ENCODE results near the gene ATP8B3.

Gene ATP8B3

DNA sequence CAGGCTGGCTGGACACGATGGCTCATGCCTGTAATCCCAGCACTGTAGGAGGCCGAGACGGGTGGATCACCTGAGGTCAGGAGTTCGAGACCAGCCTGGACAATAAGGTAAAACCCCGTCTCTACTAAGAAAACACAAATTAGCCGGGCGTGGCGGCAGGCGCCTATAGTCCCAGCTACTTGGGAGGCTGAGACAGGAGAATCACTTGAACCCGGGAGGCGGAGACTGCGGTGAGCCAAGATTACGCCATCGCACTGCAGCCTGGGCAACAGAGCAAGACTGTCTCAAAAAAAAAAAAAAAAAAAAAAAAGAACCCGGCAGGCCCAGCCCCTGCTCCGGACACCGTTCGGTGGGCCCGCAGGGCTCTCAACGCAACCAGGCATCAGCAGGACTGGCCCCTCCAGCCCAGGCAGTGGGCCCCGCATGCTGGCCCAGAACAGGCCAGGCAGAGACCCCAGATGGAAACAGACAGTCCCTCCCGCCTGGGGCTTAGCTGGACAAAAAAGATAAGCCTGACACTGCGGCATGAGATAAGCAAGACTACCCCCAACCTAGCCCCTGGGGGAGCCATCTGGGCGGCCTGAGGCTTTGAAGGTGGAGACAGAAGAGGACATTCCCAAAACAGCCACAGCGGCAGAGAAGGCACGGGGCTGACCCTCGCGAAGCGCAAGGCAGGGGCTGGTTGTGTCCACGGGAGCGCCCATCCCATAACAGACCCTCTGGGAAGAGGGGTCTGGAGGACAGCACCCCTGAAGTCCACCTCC, 24.6 kb upstream of the ATP8B3 start:
- DNase-seq = no peak

DNA sequence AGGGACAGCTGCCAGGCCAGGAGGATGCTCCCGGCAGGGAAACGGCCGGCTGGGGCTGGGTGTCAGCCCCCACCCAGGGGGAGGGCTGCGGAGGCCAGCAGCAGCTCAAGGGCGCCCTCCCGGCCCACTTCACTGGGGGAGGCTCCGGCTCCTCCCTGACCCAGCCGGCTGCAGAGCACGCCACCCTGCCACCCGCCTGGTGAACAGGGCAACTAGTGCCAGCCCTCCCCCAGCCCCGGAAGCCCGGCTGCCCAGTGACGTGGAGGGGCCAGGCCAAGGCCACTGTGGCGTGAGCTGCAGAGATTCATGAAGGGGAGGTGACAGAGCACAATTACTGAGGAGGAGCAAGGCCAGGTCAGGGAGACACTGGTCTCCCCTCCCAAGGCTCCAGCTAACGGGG, 21.5 kb upstream of the ATP8B3 start:
- DNase-seq = no peak

DNA sequence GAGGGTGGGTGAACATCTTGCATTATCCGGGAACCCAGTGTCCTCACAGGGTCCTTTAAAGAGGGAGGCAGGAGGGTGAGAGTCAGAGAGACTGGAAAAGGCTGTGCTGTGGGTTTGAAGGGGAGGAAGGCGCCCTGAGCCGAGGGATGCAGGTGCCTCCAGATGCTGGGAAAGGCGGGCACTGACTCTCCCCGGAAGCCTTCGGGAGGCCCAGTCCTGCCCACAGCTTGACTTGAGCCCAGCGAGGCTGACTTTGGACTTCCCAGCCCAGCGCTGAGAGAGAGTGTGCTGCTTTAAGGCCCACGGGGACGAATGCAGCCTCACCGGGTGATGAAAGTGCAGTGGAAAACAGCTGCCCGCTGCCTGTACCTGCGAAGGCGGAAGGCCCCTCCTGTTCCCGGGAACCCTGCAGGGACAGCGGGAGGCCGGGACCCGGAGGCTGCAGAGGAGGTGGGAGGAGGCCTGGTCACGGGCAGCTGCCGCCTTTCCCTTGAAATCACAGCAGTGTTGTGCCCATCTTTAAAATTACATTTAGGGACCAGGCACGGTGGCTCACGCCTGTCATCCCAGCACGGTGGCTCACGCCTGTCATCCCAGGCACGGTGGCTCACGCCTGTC, 20.1 kb upstream of the ATP8B3 start:
- no peak for DNase-seq

DNA sequence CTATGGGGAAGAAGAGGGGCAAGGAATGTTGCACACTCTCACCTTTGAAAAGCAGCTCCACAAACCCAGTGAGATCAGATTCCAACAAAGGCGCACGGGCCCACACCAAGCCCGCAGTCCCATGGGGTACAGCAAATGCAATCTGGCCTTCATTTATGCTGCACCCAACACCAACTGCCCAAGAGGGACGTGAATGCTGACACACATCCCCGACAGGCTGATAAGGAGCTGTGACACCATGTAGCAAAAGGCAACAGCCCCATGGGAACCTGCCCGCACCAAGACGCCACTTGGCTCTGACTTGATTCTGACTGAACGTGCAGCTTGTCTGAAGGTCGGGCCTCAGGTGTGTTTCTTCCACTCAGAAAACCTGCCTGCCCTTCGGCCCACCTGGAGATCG, 18.9 kb upstream of the ATP8B3 start:
- no peak for DNase-seq

GRCh38 chr19:1830568-1830967, 18.5 kb upstream of the ATP8B3 start:
- DNase-seq = no peak

GRCh38 chr19:1829958-1830357, 17.9 kb upstream of the ATP8B3 start:
- DNase-seq = no peak

- DNase-seq = no peak
These were observed 16.5 kb upstream of the ATP8B3 start for GRCh38 chr19:1828279-1829238.

GRCh38 chr19:1827566-1828278, 15.6 kb upstream of the ATP8B3 start:
- no peak for DNase-seq

GRCh38 chr19:1826557-1827521, 14.8 kb upstream of the ATP8B3 start:
- DNase-seq = no peak

- DNase-seq = peak; percentile 67
These were observed 14.0 kb upstream of the ATP8B3 start for GRCh38 chr19:1825909-1826556.

- DNase-seq = no peak
These were observed 12.2 kb upstream of the ATP8B3 start for GRCh38 chr19:1824252-1824622.

DNA sequence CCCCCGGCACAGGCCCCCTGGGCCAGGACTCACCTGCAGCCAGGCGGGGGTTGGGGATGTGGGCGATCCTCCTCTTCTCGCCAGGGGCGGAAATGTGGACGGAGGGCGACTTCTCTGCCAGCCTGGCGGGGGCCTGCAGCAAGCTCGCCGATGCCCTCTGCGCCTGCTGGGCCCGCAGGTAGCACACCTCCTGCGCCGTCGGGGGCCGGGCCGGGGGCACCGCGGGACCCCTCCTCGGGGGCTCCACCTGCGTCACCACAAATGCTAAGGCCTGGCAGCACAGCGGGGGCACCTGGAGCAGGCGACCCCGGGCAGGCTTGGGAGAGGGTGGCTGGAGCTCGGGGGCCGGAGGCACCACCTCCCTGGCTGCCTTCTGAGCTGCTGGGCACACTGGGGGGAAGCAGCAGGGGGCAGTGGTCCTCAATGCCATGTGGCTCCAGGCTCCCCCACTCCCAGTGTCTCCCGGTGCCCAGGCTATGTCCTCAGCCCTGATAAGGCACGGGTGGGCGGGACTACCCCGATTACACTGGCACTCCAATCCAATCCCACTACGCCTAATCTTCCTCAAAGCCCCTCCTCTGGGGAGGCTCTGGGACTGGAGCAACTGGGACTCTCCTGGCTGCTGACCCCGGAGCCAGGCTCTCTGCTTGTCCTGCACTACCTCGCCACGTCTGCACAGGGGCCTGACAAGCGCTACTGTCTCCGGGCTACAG, 11.6 kb upstream of the ATP8B3 start:
- no peak for DNase-seq

- no peak for DNase-seq
These were observed 10.9 kb upstream of the ATP8B3 start for GRCh38 chr19:1823020-1823419.

DNA sequence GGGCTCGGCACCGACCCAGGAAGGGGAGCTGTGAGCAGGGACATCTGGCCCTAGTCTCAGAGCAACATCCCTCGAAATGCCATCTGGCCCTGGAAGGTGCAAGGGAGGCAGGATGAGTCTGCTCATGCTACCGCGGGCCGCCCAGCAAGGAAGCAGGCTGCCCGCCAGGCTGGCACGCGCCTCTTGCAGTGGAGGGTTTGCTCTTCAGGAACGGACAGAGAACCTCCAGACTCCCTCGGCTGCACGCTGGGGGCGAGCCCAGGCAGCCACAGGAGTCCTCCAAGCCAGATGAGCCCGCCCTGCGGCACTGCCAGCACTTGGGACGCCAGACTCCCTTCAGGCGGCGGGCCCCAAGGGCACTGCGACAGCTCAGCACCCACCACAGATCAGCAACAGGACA, 10.1 kb upstream of the ATP8B3 start:
- DNase-seq = no peak

GRCh38 chr19:1819341-1820255, 7.5 kb upstream of the ATP8B3 start:
- DNase-seq = no peak

DNA sequence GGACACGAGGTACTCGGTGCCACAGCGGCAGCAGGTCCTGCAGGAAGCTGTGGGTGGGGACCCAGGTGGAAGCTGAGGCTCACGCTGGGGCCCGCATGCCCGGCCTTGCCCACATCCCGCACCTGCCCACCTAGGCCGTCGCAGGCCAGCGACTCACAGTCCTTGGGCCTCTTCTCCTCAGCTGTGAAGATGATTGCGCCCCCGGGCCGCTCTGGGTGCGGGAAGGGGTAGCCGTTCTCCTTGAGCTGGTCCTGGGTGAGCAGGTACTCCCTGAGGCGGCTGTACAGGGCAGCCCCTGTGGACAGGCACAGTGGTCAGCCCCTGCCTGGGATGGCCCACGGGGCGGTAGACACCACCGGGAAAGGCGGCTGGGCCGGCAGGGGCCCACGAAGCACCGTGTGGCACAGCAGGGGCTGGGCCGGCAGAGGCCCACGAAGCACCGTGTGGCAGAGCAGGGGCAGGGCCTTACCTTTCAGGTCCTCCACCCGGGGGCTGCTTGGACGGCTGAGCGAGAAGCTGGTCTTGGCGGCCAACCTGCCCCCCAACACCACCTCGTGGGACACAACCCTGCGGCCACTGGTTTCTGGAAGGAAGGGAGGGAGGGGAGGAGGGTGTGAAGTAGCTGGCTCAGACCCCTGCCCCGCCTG, 6.6 kb upstream of the ATP8B3 start:
- no peak for DNase-seq

DNA sequence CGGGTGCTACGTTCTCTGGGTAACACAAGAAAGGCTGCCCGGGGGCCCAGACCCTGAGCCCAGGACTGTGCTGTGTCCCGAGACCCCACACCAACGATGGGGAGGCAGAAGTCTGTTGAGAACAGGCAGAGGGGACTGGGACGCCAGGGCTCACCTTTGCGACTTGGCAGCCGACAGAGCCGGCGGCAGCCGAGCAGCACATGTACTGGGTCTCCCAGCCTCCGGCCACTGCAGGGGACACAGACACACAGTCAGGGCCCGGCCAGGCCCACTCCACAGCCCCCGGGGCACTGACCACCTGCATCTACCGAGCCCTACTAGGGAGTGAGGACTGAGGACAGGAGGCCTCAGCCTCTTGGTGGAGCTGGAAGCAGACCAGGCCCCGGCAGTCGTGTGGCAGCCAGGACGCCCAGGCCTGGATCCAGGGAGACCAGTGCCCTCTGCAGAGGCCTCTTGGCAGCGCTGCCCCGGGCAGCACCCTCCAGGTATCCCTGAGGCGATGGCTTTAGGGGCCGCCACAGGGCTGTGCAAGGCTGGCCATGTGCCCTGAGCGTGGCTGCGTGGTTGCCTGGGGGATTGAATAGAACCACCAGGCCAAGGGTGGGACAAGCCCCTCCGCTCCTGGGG, 5.6 kb upstream of the ATP8B3 start:
- no peak for DNase-seq

DNA sequence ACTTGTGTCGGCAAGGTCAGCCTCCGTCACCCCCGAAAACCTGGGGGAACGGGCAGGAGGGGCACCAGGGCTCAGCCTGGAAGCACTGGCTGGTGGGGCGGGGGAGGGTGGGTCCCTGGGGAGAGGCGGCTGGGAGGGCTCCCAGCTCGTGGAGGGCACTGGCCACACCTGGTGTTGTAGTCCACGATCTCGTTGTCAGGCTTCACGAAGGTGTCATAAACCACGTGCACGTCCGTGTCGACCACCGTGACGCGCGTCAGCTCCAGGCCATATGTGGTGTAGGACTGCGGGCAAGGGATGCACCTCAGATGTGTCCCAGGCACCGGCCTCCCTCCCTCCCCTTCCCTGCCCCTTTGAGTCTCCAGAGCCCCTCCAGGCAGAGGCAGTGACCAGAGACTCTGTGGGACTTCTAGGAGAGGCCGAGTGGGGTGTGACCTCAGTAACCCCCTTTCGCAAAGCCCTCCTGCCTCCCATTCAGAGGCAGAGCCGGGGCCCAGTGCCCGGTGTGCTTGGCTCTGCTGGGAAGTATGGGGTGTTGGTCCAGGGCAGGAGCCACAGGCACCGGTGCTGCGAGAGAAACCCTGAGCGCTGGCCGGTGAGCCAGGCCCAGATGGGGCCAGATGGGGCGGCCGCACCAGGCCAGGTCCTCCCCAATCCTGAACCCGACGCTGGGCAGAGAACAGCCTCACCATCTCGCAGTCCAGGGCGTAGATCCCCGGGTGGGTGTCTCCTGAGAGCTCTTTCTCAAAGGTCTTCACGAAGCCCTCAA, 4.6 kb upstream of the ATP8B3 start:
- no peak for DNase-seq

All from NCI-H345 (cell line).